GM21576 (cell line): Measurements from ENCODE around the gene UNC13A.
"Not testable (repeated sequence)": the region's sequence is repeated elsewhere in the genome, so short reads cannot be mapped to it uniquely, and the experiment has no call there.

Source experiments
- ATAC-seq: cut with Tn5 transposase; IDR thresholded peaks from one replicate; pipeline ENCODE4 v1.9.1; 2021; ENCODE audit warnings: mild to moderate bottlenecking, moderate library complexity; ENCODE audit not compliant: unreplicated experiment

UNC13A gene

DNA sequence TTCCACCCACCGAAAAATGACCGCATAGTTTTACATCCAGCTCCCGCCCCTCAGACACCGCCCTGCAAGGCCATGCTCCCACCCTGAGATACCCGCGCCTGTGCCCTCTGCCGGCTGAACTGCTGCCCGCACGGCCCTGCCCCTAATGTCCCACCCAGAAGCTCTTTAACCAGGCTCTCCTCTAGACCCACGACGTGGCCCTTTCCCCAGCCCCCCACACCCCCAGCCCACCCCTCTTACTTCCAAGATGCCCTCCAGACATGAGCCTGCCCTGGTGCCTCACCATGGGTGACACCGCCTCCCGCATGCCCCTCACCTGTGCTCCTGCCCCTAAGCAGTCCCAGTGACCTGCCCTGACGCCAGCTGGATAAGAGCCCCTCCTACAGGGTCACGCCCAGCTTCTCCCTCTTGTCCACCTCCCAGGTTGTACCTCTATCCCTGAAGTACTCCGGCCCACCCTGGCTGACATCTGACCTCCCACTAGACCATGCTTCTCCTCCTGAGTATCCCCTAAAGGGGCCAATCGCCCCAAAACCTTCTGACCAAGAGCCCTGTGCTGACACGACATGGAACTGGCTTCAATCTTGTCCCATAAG, 81.5 kb downstream of the UNC13A start:
- no peak for ATAC-seq

GRCh38 chr19:17605761-17606589, 82.2 kb downstream of the UNC13A start:
- ATAC-seq: peak; percentile 70

DNA sequence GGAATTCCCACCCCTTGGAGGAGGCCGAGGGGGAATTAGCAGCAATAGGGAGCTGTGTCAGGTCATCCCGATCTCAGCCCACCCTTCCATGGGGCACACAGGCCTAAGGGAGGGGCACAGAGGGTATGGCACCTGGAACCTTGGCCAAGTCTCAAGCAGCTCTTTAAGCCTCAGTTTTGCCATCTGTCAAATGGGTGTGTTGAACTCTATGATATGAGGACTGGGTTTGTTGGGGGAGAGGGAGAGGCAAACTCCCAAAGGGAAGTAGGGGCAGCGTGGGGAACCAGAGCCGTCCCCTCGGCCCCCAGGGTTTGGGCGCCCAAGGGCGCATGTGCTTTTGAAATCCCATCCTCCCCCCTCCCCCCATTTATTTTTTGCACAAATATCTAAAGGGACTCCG, 83.0 kb downstream of the UNC13A start:
- ATAC-seq: no peak

DNA sequence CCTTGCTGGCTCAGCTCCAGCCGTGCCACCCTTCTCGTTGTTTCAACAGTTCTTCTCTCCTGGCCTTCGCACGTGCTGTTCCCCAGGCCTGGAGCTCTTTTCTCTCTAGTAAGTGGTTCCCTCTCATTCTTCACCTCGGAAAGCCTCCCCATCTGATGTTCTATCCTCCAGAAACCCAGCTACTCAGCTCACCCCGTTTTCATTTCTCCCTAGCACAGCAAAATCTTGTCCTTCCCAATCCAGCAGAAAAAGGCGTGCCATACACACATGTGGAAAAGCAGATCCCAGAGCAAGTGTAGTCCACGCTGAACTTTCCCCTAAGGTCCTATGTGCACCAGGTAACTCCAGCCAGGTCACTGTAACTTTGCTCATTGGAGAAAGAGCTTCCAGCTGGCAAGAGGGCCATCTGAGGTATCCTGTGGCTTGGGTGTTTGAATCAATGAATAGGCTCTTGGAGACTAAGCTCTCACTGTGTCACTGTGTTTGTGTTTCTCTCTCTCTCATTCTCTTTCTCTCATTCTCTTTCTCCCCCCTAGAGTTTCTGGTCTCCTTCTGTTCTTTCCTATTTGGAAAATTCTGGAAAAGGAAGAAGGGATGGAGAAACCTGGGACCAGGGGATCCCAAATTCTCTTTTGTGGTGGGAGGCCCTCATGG, 83.7 kb downstream of the UNC13A start:
- no peak for ATAC-seq

DNA sequence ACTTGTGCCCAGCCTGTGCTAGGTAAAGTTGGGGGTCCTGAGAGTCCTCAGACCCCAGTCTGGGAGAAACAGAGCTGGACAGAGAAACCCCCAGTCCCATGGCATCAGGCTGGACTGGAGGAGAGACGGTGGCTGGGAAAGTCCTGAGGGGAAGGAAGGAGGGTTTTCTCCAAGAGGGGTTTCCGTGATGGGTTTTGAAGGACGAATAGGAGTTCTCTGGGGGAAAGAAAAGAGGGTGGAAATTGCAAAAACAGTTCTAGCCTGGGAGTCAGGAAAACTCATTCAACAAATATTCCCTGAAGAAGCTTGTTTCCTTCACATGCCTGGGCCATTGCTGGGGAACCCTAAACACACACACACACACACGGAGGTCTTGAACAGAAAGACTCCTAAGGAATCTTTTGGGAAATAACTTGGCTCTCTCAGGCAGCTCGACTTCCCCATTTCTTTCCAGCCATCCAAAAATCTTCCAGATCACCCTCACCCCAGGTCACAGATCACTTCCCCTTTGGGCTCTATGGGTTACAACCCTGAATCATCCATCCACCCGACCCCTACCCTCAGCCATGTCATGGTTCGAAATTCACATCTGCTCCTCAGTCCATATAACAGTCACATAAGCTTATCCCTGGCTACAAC, 85.2 kb downstream of the UNC13A start:
- no peak for ATAC-seq

- ATAC-seq: no peak
Observed at GRCh38 chr19:17602217-17602616, 85.9 kb downstream of the UNC13A start.

DNA sequence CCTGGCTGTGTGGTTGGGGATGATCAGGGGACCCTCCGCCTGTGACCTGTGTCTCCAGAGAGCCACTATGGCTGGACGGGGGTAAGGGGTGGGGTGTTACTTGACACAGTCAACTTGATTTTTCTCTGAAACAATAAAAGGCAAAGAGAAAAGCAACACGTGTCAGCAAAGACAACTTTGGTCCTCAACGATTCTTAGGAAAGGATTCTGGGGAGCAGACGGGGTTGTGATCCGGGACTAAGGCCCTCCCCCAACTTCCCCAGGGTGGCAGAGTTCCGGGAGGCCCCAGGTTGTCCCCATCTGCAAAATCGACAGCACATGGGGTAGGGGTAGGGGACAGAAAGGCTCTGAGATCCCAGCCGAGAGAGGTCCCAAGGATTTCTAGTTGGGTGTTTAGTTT, 86.5 kb downstream of the UNC13A start:
- no peak for ATAC-seq

- ATAC-seq: no peak
Observed at GRCh38 chr19:17599780-17600179, 88.4 kb downstream of the UNC13A start.

GRCh38 chr19:17598953-17599352, 89.2 kb downstream of the UNC13A start:
- no peak for ATAC-seq

- ATAC-seq: not testable (repeated sequence)
Observed at GRCh38 chr19:17598063-17598462, 90.1 kb downstream of the UNC13A start.

- ATAC-seq: not testable (repeated sequence)
Observed at GRCh38 chr19:17594296-17594695, 93.9 kb downstream of the UNC13A start.

- ATAC-seq: no peak
Observed at GRCh38 chr19:17590866-17591265, 97.3 kb downstream of the UNC13A start.

DNA sequence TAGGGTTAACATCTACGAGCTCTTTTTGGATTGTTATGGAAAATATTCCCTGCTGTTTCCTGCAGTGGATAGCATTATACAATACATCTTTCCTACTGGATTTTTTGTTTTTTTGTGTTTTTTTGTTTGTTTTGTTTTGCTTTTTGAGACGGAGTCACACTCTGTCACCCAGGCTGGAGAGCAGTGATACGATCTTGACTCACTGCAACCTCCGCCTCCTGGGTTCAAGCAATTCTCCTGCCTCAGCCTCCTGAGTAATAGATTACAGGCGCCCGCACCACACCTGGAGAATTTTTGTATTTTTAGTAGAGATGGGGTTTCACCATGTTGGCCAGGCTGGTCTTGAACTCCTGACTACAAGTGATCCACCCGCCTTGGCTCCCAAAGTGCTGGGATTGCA, 102.8 kb downstream of the UNC13A start:
- ATAC-seq: not testable (repeated sequence)

DNA sequence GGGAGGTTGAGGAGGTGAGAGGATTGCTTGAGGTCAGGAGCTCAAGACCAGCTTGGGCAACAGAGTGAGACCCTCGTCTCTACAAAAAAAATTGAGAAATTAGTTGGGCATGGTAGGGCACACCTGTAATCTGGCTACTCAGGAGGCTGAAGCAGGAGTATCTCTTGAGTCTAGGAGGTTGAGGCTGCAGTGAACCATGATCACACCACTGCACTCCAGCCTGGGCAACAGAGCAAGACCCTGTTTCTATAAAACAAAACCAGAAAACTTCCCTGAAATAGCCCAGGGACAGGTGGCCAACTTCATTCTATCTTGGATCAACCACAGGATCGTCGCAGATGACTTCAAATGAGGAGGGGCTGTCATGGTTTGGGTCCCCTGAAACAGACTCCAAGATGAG, 104.0 kb downstream of the UNC13A start:
- no peak for ATAC-seq

DNA sequence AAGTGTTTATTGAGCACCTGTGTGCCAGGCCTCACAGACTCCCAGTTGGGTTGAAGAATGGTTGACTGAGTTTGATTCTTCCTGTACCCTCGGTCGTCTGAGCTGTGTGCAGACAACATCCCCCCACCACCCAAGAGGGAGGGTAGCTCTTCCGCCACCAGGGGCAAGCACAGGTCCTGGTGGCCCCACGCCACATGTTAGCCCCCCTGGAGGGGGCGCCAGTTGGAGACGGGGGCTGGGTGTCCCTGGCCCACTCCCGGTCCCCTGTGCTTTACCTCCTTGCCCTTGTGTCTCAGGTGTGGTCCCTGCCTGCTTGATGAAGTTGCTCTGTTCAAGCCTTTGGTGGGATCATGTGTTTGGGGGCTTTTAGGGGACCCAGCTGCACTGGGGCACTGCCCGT, 105.5 kb downstream of the UNC13A start:
- ATAC-seq: no peak

DNA sequence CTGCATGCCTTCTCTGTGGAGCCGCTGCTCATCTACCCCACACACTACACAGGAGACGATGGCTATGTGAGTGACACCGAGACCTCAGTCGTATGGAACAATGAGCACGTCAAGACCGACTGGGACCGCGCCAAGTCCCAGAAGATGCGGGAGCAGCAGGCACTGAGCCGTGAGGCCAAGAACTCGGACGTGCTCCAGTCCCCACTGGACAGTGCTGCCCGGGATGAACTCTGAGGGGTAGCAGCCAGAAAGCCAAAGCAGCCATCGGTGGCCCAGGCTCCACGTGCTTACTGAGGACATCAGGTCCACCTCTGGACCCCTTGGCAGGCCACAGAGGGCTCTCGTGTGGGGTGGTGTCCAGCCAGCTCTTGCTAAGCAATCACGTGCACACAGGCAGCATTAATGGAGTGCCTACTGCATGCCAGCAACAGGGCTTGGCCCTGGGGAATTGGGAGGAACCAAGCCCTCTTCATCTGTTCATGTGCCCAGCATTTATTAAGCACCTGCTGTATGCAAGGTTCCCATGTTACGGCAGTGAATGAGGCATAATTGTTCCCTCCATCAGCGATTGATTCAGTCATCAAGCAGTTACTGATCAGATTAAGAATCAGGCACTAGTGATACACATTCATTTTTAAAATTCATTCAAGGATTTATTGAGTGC, 106.8 kb downstream of the UNC13A start:
- no peak for ATAC-seq

GRCh38 chr19:17580470-17581144, 107.5 kb downstream of the UNC13A start:
- no peak for ATAC-seq

GRCh38 chr19:17579661-17580244, 108.4 kb downstream of the UNC13A start:
- no peak for ATAC-seq

- ATAC-seq: no peak
Observed at GRCh38 chr19:17577457-17578097, 110.6 kb downstream of the UNC13A start.
